Right lobe of liver (tissue), 4 donors: ENCODE data around the gene LSS.
"Not testable (repeated sequence)": the region's sequence is repeated elsewhere in the genome, so short reads cannot be mapped to it uniquely, and the experiment has no call there.

Source experiments
- CTCF ChIP-seq, 4 donors: fragments of 200-600 bp in 3 of 4; fragments of 450-650 bp in 1 of 4; IDR thresholded peaks; one replicate each; pipeline versions ENCODE4 v1.5.1 to v1.8.0; 2016 to 2022; ENCODE audit warnings: antibody characterized with exemption in 4 of 4, mild to moderate bottlenecking in 2 of 4
- POLR2A ChIP-seq: fragments of 450-650 bp; IDR thresholded peaks from one replicate; pipeline ENCODE4 v1.6.1; 2017; ENCODE audit warnings: antibody characterized with exemption, mild to moderate bottlenecking
- donor health status: DM: no; HTN: no; CAD: no.
- donor health status: DM: no; HTN: no; CAD: no.
- donor health status: DM: no; HTN: yes; CAD: no.

GRCh38 chr21:46170436-46171193, 58.0 kb downstream of the LSS start:
- TF ChIP-seq CTCF (IDR thresholded peaks at IDR 0.05); POLR2A: not testable (repeated sequence)
